H1 (cell line): Measurements from ENCODE around the gene FOXK1. TPM values are rescaled to one million over a fixed set of nuclear protein-coding genes. Genes with fewer than 3 reads are reported as not detected.

ENCODE experiments used
- CTCF ChIA-PET: fragments of 300-600 bp; sonication (Branson Sonifier 250); formaldehyde crosslinking; loops from one replicate; lab custom pipeline; 2021; ENCODE audit not compliant: partially characterized antibody; lab: Charles Lee
- POLR2A ChIA-PET: fragments of 300-600 bp; sonication (Branson Sonifier 250); formaldehyde crosslinking; loops from one replicate; lab custom pipeline; 2021; ENCODE audit warnings: inconsistent platforms; ENCODE audit not compliant: partially characterized antibody; lab: Charles Lee
- DNase-seq, 2 experiments: peaks; one replicate each; pipeline versions ENCODE4 v3.0.0 to v3.0.0-alpha.2; 2010 to 2022; ENCODE audit warnings: low spot score in 2 of 2, low read depth in 1 of 2, mixed read lengths in 1 of 2
- FAIRE-seq: peaks from 2 replicates; lab custom pipeline; 2011; peaks lifted over from hg19 to GRCh38; lab: Jason Lieb, UNC
- H2AFZ ChIP-seq: 2 replicates; pipeline ENCODE4 v1.8.1; 2012; ENCODE audit warnings: low read length, inconsistent platforms
- H2AK5ac ChIP-seq: 2 replicates; pipeline ENCODE4 v1.6.1; 2013; ENCODE audit warnings: low read depth, low read length
- H2BK120ac ChIP-seq: replicated peaks from 2 replicates; pipeline ENCODE3; 2013; ENCODE audit warnings: low read depth, low read length, inconsistent platforms
- H2BK12ac ChIP-seq: 2 replicates; pipeline ENCODE4 v1.6.1; 2013; ENCODE audit warnings: low read depth, low read length
- H2BK15ac ChIP-seq: 2 replicates; pipeline ENCODE4 v1.6.1; 2013; ENCODE audit warnings: low read length
- H2BK20ac ChIP-seq: 2 replicates; pipeline ENCODE4 v1.6.1; 2013; ENCODE audit warnings: low read length
- H2BK5ac ChIP-seq: 2 replicates; pipeline ENCODE4 v1.6.1; 2013; ENCODE audit warnings: low read depth, low read length
- H3K14ac ChIP-seq: 2 replicates; pipeline ENCODE4 v1.6.1; 2013; ENCODE audit warnings: inconsistent platforms; ENCODE audit not compliant: insufficient read length
- H3K18ac ChIP-seq: 2 replicates; pipeline ENCODE4 v1.6.1; 2013; ENCODE audit warnings: low read length; ENCODE audit errors: extremely low read depth
- H3K23ac ChIP-seq: 2 replicates; pipeline ENCODE4 v1.6.1; 2013; ENCODE audit warnings: inconsistent platforms; ENCODE audit not compliant: insufficient read length
- H3K23me2 ChIP-seq: 2 replicates; pipeline ENCODE4 v1.6.1; 2013; ENCODE audit warnings: low read depth, low read length
- H3K27ac ChIP-seq: 2 replicates; pipeline ENCODE4 v1.6.1; 2011; ENCODE audit warnings: low read depth, low read length, inconsistent platforms
- H3K27me3 ChIP-seq, 4 experiments: replicated peaks in 1 of 4; 1 replicate in 1 of 4; 2 replicates in 3 of 4; pipeline versions ENCODE4 v1.6.1 to v1.8.1; 2011 to 2013; ENCODE audit warnings: low read length in 3 of 4, mild to moderate bottlenecking in 3 of 4, inconsistent platforms in 2 of 4, mixed read lengths in 2 of 4, moderate library complexity in 1 of 4; ENCODE audit not compliant: control insufficient read depth in 3 of 4, insufficient read depth in 3 of 4; ENCODE audit errors: extremely low read depth in 1 of 4
- H3K36me3 ChIP-seq, 4 experiments: 2 replicates each; pipeline versions ENCODE4 v1.6.1 to v1.8.1; 2011 to 2013; ENCODE audit warnings: mild to moderate bottlenecking in 4 of 4, low read length in 3 of 4, moderate library complexity in 2 of 4, control low read depth in 1 of 4, inconsistent platforms in 1 of 4; ENCODE audit not compliant: insufficient read depth in 4 of 4, control insufficient read depth in 2 of 4
- H3K4ac ChIP-seq: replicated peaks from 2 replicates; pipeline ENCODE3; 2013; ENCODE audit warnings: low read length, low read depth, mixed read lengths, inconsistent platforms; ENCODE audit not compliant: insufficient read length
- H3K4me1 ChIP-seq, 4 experiments: replicated peaks in 1 of 4; 1 replicate in 1 of 4; 2 replicates in 3 of 4; pipeline versions ENCODE4 v1.6.1 to v1.8.1; 2011 to 2013; ENCODE audit warnings: low read length in 3 of 4, inconsistent platforms in 2 of 4, mixed read lengths in 1 of 4; ENCODE audit not compliant: insufficient read depth in 4 of 4, control insufficient read depth in 3 of 4
- H3K4me2 ChIP-seq, 2 experiments: 2 replicates each; pipeline versions ENCODE4 v1.6.1 to v1.8.1; 2011 to 2013; ENCODE audit warnings: low read depth in 2 of 2, low read length in 2 of 2, control low read depth in 1 of 2, inconsistent platforms in 1 of 2, mild to moderate bottlenecking in 1 of 2; ENCODE audit not compliant: insufficient read depth in 1 of 2
- H3K4me3 ChIP-seq, 4 experiments: fragments of 200-600, 300-600 bp in 1 of 4; sonication (generic), shearing (Covaris generic), sonication (Bioruptor Twin) in 1 of 4; 2 replicates each; pipeline versions ENCODE4 v1.5.1 to v1.8.1; 2011 to 2016; ENCODE audit warnings: low read length in 4 of 4, low read depth in 3 of 4, control low read depth in 2 of 4, inconsistent platforms in 2 of 4, mild to moderate bottlenecking in 2 of 4, mixed read lengths in 1 of 4, moderate library complexity in 1 of 4; ENCODE audit not compliant: insufficient read depth in 2 of 4; ENCODE audit errors: extremely low read depth in 1 of 4
- H3K56ac ChIP-seq: replicated peaks from 2 replicates; pipeline ENCODE3; 2013; ENCODE audit warnings: low read depth, mild to moderate bottlenecking, mixed read lengths, low read length, inconsistent platforms; ENCODE audit not compliant: insufficient read length
- H3K79me1 ChIP-seq: 2 replicates; pipeline ENCODE4 v1.6.1; 2013; ENCODE audit warnings: low read depth, low read length, control low read depth
- H3K79me2 ChIP-seq, 2 experiments: 2 replicates each; pipeline versions ENCODE4 v1.6.1 to v1.8.1; 2012 to 2013; ENCODE audit warnings: low read length in 2 of 2, mild to moderate bottlenecking in 2 of 2, inconsistent platforms in 1 of 2; ENCODE audit not compliant: insufficient read depth in 2 of 2, control insufficient read depth in 1 of 2
- H3K9ac ChIP-seq, 4 experiments: replicated peaks in 1 of 4; 1 replicate in 1 of 4; 2 replicates in 3 of 4; pipeline versions ENCODE4 v1.6.1 to v1.8.1; 2011 to 2013; ENCODE audit warnings: low read depth in 3 of 4, low read length in 3 of 4, control low read depth in 2 of 4, mild to moderate bottlenecking in 2 of 4, moderate library complexity in 2 of 4, inconsistent platforms in 1 of 4; ENCODE audit errors: extremely low read depth in 1 of 4
- H3K9me3 ChIP-seq, 2 experiments: 2 replicates each; pipeline versions ENCODE4 v1.6.1 to v1.8.1; 2012 to 2013; ENCODE audit warnings: mild to moderate bottlenecking in 2 of 2, moderate library complexity in 2 of 2, control low read depth in 1 of 2, inconsistent platforms in 1 of 2, low read depth in 1 of 2, low read length in 1 of 2, mixed read lengths in 1 of 2; ENCODE audit not compliant: insufficient read depth in 2 of 2
- H4K20me1 ChIP-seq, 2 experiments: replicated peaks in 1 of 2; 2 replicates each; pipeline versions ENCODE3 to v1.8.1; 2011 to 2013; ENCODE audit warnings: inconsistent platforms in 2 of 2, low read length in 2 of 2, mild to moderate bottlenecking in 1 of 2; ENCODE audit not compliant: insufficient read depth in 2 of 2, control insufficient read depth in 1 of 2
- H4K5ac ChIP-seq: 2 replicates; pipeline ENCODE4 v1.6.1; 2013; ENCODE audit warnings: low read length, low read depth, mixed read lengths, inconsistent platforms; ENCODE audit not compliant: insufficient read length
- H4K8ac ChIP-seq: 2 replicates; pipeline ENCODE4 v1.8.0; 2013; ENCODE audit warnings: mild to moderate bottlenecking, moderate library complexity, low read length, inconsistent platforms; ENCODE audit not compliant: insufficient read depth; ENCODE audit errors: extremely low read depth
- H4K91ac ChIP-seq: replicated peaks from 2 replicates; pipeline ENCODE3; 2013; ENCODE audit warnings: low read length, mixed read lengths, inconsistent platforms; ENCODE audit not compliant: insufficient read length
- HDAC2 ChIP-seq, 2 experiments: fragments of 300-600 bp in 1 of 2; sonication (generic) in 1 of 2; IDR thresholded peaks; 2 replicates each; pipeline ENCODE4 v1.6.1; 2011 to 2012; ENCODE audit warnings: low read depth in 2 of 2, low read length in 2 of 2, mild to moderate bottlenecking in 2 of 2, moderate library complexity in 2 of 2, borderline replicate concordance in 1 of 2, inconsistent platforms in 1 of 2
- MAX ChIP-seq: IDR thresholded peaks from 2 replicates; pipeline ENCODE4 v1.6.1; 2012; ENCODE audit warnings: inconsistent platforms
- RFX5 ChIP-seq: IDR thresholded peaks from 2 replicates; pipeline ENCODE4 v1.6.1; 2011; ENCODE audit warnings: low read depth, low read length, improper control_type of control experiment, borderline replicate concordance
- TAF7 ChIP-seq: optimal IDR thresholded peaks from 2 replicates; pipeline ENCODE3; 2011; ENCODE audit warnings: low read depth, mild to moderate bottlenecking, inconsistent platforms, low read length, moderate library complexity, borderline replicate concordance
- USF2 ChIP-seq: IDR thresholded peaks from 2 replicates; pipeline ENCODE4 v1.6.1; 2011; ENCODE audit warnings: low read length, improper control_type of control experiment
- WGBS, 2 experiments: shearing (Covaris generic) in 1 of 2; methylation state at CpG; one replicate each; pipeline versions ENCODE4 v1.1.6 to v1.1.7; 2013 to 2015; ENCODE audit warnings: low lambda C conversion rate in 2 of 2, mixed read lengths in 2 of 2, inconsistent platforms in 1 of 2, low coverage in 1 of 2, missing lambda C conversion rate in 1 of 2; ENCODE audit not compliant: insufficient replicate concordance in 2 of 2, insufficient coverage in 1 of 2, insufficient read length in 1 of 2; ENCODE audit errors: extremely low coverage in 1 of 2, missing lambda C conversion rate in 1 of 2; 5-methylcytosine and 5-hydroxymethylcytosine counted together
- polyA plus RNA-seq, 7 experiments: library from polyadenylated mRNA; depleted of rRNA in 3 of 7; stranded (reverse) in 5 of 7; unstranded in 2 of 7; fragments of >200 nt in 5 of 7; fragments of 200-250 nt in 2 of 7; gene quantifications; 1 replicate in 5 of 7; 2 replicates in 1 of 7; 4 replicates in 1 of 7; pipeline versions ENCODE4 v1.2.1 to v1.2.3, GENCODE V29; 2011 to 2013; ENCODE audit warnings: missing spikeins in 2 of 7, mixed read lengths in 2 of 7
- total RNA-seq: library from RNA; stranded (reverse); fragmentation: NEBNext Ultra II Directional; extraction: Animal tissue kit (Norgen Biotek cat#: 25700); gene quantifications from 2 replicates; pipeline ENCODE4 v1.2.1, GENCODE V29; 2021

FOXK1 gene
- total and polyA plus RNA-seq, 2 of the 8 experiments (the other 6 are each of a cell fraction or from before 2014, with no cell fraction given): 2.0 to 8.5 TPM

GRCh38 chr7:4689668-4690067 lies 7.6 kb downstream of the FOXK1 start:
- H2AK5ac ChIP-seq: no peak overlapping the region
- H4K91ac ChIP-seq: no peak overlapping the region
- WGBS, 2 experiments: 81% methylated on average over 12 of the region's 12 CpGs; no CpG with 5 or more reads in 1 of the 2 experiments
- H2AFZ ChIP-seq: no peak overlapping the region
- H2BK15ac ChIP-seq: no peak overlapping the region
- peaks cover 5% of the 10 kb centered on the region; the same call in 1 of the 2 replicates for H3K79me1 ChIP-seq
- no peak overlapping the region for H3K14ac ChIP-seq
- peaks cover 0 to 2% (median 0%) of the 10 kb centered on the region in 4 experiments; a peak in 1 of 7 replicates for H3K27me3 ChIP-seq
- H3K9ac ChIP-seq: no peak overlapping the region
- no peaks in the 10 kb centered on the region for H3K9me3 ChIP-seq
- H4K8ac ChIP-seq: no peak overlapping the region
- H2BK5ac ChIP-seq: no peak overlapping the region
- no peak overlapping the region for H2BK120ac ChIP-seq
- ChIA-PET POLR2A (interaction anchor here (0.7 to 2.2 kb wide), 2 partner anchors 19 to 86 kb away, joined by 3 to 4 read pairs; partner anchors contain the start of gene AP5Z1), CTCF (interaction anchor here (2.2 kb wide), 1 partner anchor 30 kb away, joined by 6 read pairs; no protein-coding TSS in a partner anchor)
- H3K56ac ChIP-seq: no peak overlapping the region
- H3K4me1 ChIP-seq: no peaks in the 10 kb centered on the region; a peak in 1 of 7 replicates
- no peak overlapping the region for H3K4ac ChIP-seq
- no peak overlapping the region for H3K4me2 ChIP-seq
- H2BK12ac ChIP-seq: no peak overlapping the region
- no peak overlapping the region for H3K4me3 ChIP-seq
- peaks cover 3 to 10% of the 10 kb centered on the region in 2 experiments; a peak in 3 of 4 replicates for H3K79me2 ChIP-seq
- no peak overlapping the region for H2BK20ac ChIP-seq
- H3K23ac ChIP-seq: no peak overlapping the region
- no peaks in the 10 kb centered on the region for H3K23me2 ChIP-seq
- H3K18ac ChIP-seq: no peak overlapping the region
- DNase-seq: no peak
- FAIRE-seq: no peak
- H3K36me3 ChIP-seq: no peaks in the 10 kb centered on the region
- H3K27ac ChIP-seq: no peak overlapping the region
- no peak overlapping the region for H4K5ac ChIP-seq
- peaks cover 6 to 24% of the 10 kb centered on the region in 2 experiments for H4K20me1 ChIP-seq
- TF ChIP-seq MAX: no peak
- no peak for TF ChIP-seq USF2
- TF ChIP-seq RFX5: no peak
- TF ChIP-seq TAF7: no peak
- TF ChIP-seq HDAC2 (IDR thresholded peaks at IDR 0.05; ENCODE audit: borderline replicate concordance in 1 of 2, low read depth in 2 of 2, low read length in 2 of 2): no peak
